ENCODE measurements around the gene KCNQ1OT1.

KCNQ1OT1 gene

GRCh38 chr11:2701898-2702434, 2.2 kb upstream of the KCNQ1OT1 start:
- DNase-seq (ENCODE audit: low read depth) = no peak

- no peak for DNase-seq (ENCODE audit: low read depth)
These were observed 1.4 kb upstream of the KCNQ1OT1 start for GRCh38 chr11:2701230-2701629.

- DNase-seq (ENCODE audit: low read depth) = no peak
These were observed 819 bp upstream of the KCNQ1OT1 start for GRCh38 chr11:2700415-2701211.

- no peak for DNase-seq (ENCODE audit: low read depth)
These were observed 636 bp downstream of the KCNQ1OT1 start for GRCh38 chr11:2699185-2699530.

GRCh38 chr11:2698386-2699184, 1.2 kb downstream of the KCNQ1OT1 start:
- DNase-seq (ENCODE audit: low read depth) = no peak

GRCh38 chr11:2697866-2698265, 1.9 kb downstream of the KCNQ1OT1 start:
- no peak for DNase-seq (ENCODE audit: low read depth)

- DNase-seq (ENCODE audit: low read depth) = no peak
These were observed 3.3 kb downstream of the KCNQ1OT1 start for GRCh38 chr11:2696455-2696854.

- no peak for DNase-seq (ENCODE audit: low read depth)
These were observed 4.5 kb downstream of the KCNQ1OT1 start for GRCh38 chr11:2694995-2695939.

GRCh38 chr11:2694495-2694894, 5.3 kb downstream of the KCNQ1OT1 start:
- DNase-seq (ENCODE audit: low read depth) = no peak

GRCh38 chr11:2693271-2694261, 6.2 kb downstream of the KCNQ1OT1 start:
- no peak for DNase-seq (ENCODE audit: low read depth)

- no peak for DNase-seq (ENCODE audit: low read depth)
These were observed 7.6 kb downstream of the KCNQ1OT1 start for GRCh38 chr11:2691991-2692875.

- DNase-seq (ENCODE audit: low read depth) = no peak
These were observed 8.4 kb downstream of the KCNQ1OT1 start for GRCh38 chr11:2691355-2691761.

- no peak for DNase-seq (ENCODE audit: low read depth)
These were observed 9.0 kb downstream of the KCNQ1OT1 start for GRCh38 chr11:2690596-2691354.

- DNase-seq (ENCODE audit: low read depth) = no peak
These were observed 9.9 kb downstream of the KCNQ1OT1 start for GRCh38 chr11:2689651-2690575.

GRCh38 chr11:2688381-2689231, 11.2 kb downstream of the KCNQ1OT1 start:
- DNase-seq (ENCODE audit: low read depth) = no peak

GRCh38 chr11:2687782-2688191, 12.0 kb downstream of the KCNQ1OT1 start:
- no peak for DNase-seq (ENCODE audit: low read depth)

GRCh38 chr11:2687223-2687530, 12.6 kb downstream of the KCNQ1OT1 start:
- no peak for DNase-seq (ENCODE audit: low read depth)
